ENCODE measurements around the gene LCK. TPM values are rescaled to one million over a fixed set of nuclear protein-coding genes. Genes with fewer than 3 reads are reported as not detected.

LCK gene
- total RNA-seq, 1 donor = 0.43 TPM

GRCh38 chr1:32327204-32327603 lies 76.1 kb downstream of the LCK start:
- TF ChIP-seq CTCF (IDR thresholded peaks at IDR 0.05; ENCODE audit: insufficient read depth, low read depth, low read length) = no peak
- no peak overlapping the region for H3K4me3 ChIP-seq (ENCODE audit: low read depth, low read length)
- no peak for DNase-seq (ENCODE audit: low read depth)

- no peak for TF ChIP-seq CTCF (IDR thresholded peaks at IDR 0.05; ENCODE audit: insufficient read depth, low read depth, low read length)
- no peak for DNase-seq (ENCODE audit: low read depth)
Observed at GRCh38 chr1:32329931-32330466, 78.9 kb downstream of the LCK start.

GRCh38 chr1:32330558-32331151 lies 79.6 kb downstream of the LCK start:
- DNase-seq (ENCODE audit: low read depth) = no peak
- no peak for TF ChIP-seq CTCF (IDR thresholded peaks at IDR 0.05; ENCODE audit: insufficient read depth, low read depth, low read length)
- no peak overlapping the region for H3K4me3 ChIP-seq (ENCODE audit: low read depth, low read length)

More at GRCh38 chr1:32329931-32330466, 78.9 kb downstream of the LCK start:
- H3K4me3 ChIP-seq (ENCODE audit: low read depth, low read length) = no peak overlapping the region

GRCh38 chr1:32331549-32331948 lies 80.5 kb downstream of the LCK start:
- no peak for DNase-seq (ENCODE audit: low read depth)
- no peak overlapping the region for H3K4me3 ChIP-seq (ENCODE audit: low read depth, low read length)
- no peak for TF ChIP-seq CTCF (IDR thresholded peaks at IDR 0.05; ENCODE audit: insufficient read depth, low read depth, low read length)

GRCh38 chr1:32332290-32333079 lies 81.4 kb downstream of the LCK start:
- TF ChIP-seq CTCF (IDR thresholded peaks at IDR 0.05; ENCODE audit: insufficient read depth, low read depth, low read length) = no peak
- no peak overlapping the region for H3K4me3 ChIP-seq (ENCODE audit: low read depth, low read length)
- no peak for DNase-seq (ENCODE audit: low read depth)

- no peak overlapping the region for H3K4me3 ChIP-seq (ENCODE audit: low read depth, low read length)
- DNase-seq (ENCODE audit: low read depth) = no peak
- no peak for TF ChIP-seq CTCF (IDR thresholded peaks at IDR 0.05; ENCODE audit: insufficient read depth, low read depth, low read length)
Observed at GRCh38 chr1:32333251-32333963, 82.3 kb downstream of the LCK start.

Data from fibroblast of villous mesenchyme (primary cell).